DND-41 (cell line): Measurements from ENCODE around the gene EFCAB13.

Source experiments
- ATAC-seq: fragments of 200-7000 bp; cut with Tn5 transposase; 3 replicates; pipeline ENCODE4 v1.9.1; 2021; ENCODE audit warnings: low read depth; ENCODE audit not compliant: insufficient read depth
- DNase-seq: peaks from one replicate; pipeline ENCODE4 v3.0.0-alpha.2; 2020
- H2AFZ ChIP-seq: 2 replicates; pipeline ENCODE4 v1.6.0; 2012; ENCODE audit warnings: low read depth, low read length
- H3K27ac ChIP-seq: 2 replicates; pipeline ENCODE4 v1.5.1; 2012; ENCODE audit warnings: low read length, inconsistent platforms
- H3K27me3 ChIP-seq: fragments of 200-600 bp; sonication (generic); 2 replicates; pipeline ENCODE4 v1.6.0; 2012; ENCODE audit warnings: low read length, mild to moderate bottlenecking, inconsistent platforms; ENCODE audit not compliant: insufficient read depth, poor library complexity
- H3K36me3 ChIP-seq: 2 replicates; pipeline ENCODE4 v1.5.1; 2012; ENCODE audit warnings: low read length, inconsistent platforms; ENCODE audit not compliant: insufficient read depth
- H3K4me1 ChIP-seq: 2 replicates; pipeline ENCODE4 v1.5.1; 2012; ENCODE audit warnings: mild to moderate bottlenecking, low read length; ENCODE audit not compliant: insufficient read depth
- H3K4me2 ChIP-seq: 2 replicates; pipeline ENCODE4 v1.6.0; 2012; ENCODE audit warnings: mild to moderate bottlenecking, moderate library complexity, low read length, inconsistent platforms; ENCODE audit not compliant: insufficient read depth
- H3K4me3 ChIP-seq, 2 experiments: fragments of 200-600 bp in 1 of 2; shearing (Covaris generic) in 1 of 2; 2 replicates each; pipeline ENCODE4 v1.5.1; 2012 to 2016; ENCODE audit warnings: inconsistent platforms in 2 of 2, low read length in 2 of 2, mild to moderate bottlenecking in 2 of 2, low read depth in 1 of 2, moderate library complexity in 1 of 2
- H3K79me2 ChIP-seq: 2 replicates; pipeline ENCODE4 v1.6.0; 2012; ENCODE audit warnings: low read length, inconsistent platforms; ENCODE audit not compliant: insufficient read depth
- H3K9ac ChIP-seq: 2 replicates; pipeline ENCODE4 v1.6.0; 2012; ENCODE audit warnings: low read depth, mild to moderate bottlenecking, inconsistent platforms, low read length, moderate library complexity
- H3K9me3 ChIP-seq: 2 replicates; pipeline ENCODE4 v1.5.1; 2012; ENCODE audit warnings: low read length, moderate library complexity, mild to moderate bottlenecking, inconsistent platforms; ENCODE audit not compliant: insufficient read depth, severe bottlenecking
- H4K20me1 ChIP-seq: 2 replicates; pipeline ENCODE4 v1.6.0; 2012; ENCODE audit warnings: low read length; ENCODE audit not compliant: insufficient read depth
- EZH2 ChIP-seq: IDR thresholded peaks from 3 replicates; pipeline ENCODE4 v1.6.1; 2012; ENCODE audit warnings: borderline replicate concordance, low read depth, mild to moderate bottlenecking, moderate library complexity, low read length, inconsistent platforms; ENCODE audit not compliant: severe bottlenecking
- TF ChIP-seq, protein P1 (sequence below): IDR thresholded peaks from 2 replicates; pipeline ENCODE4 v1.5.1; 2012; ENCODE audit warnings: borderline replicate concordance, low read length, moderate library complexity, mild to moderate bottlenecking; ENCODE audit not compliant: poor library complexity, severe bottlenecking; ENCODE audit errors: extremely low read depth

Gene EFCAB13

DNA sequence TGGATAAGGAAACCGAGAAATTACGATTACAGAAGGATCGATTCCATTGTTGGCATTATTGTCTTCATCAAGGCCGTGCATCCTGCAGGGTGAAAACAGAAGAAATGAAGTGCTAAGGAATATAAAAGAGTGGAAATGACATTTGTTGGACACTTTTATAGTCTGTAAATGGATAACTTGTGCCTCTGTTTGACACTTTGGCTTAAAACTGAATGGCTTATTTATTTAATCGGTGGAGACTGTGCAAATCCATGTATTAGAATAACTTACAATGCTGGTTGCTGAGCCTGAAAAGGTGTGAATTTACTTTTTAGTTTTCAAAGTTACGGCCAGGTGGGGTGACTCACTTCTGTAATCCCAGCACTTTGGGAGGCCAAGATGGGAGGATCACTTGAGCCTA, 38.8 kb upstream of the EFCAB13 start:
- H3K9ac ChIP-seq = no peak overlapping the region

DNA sequence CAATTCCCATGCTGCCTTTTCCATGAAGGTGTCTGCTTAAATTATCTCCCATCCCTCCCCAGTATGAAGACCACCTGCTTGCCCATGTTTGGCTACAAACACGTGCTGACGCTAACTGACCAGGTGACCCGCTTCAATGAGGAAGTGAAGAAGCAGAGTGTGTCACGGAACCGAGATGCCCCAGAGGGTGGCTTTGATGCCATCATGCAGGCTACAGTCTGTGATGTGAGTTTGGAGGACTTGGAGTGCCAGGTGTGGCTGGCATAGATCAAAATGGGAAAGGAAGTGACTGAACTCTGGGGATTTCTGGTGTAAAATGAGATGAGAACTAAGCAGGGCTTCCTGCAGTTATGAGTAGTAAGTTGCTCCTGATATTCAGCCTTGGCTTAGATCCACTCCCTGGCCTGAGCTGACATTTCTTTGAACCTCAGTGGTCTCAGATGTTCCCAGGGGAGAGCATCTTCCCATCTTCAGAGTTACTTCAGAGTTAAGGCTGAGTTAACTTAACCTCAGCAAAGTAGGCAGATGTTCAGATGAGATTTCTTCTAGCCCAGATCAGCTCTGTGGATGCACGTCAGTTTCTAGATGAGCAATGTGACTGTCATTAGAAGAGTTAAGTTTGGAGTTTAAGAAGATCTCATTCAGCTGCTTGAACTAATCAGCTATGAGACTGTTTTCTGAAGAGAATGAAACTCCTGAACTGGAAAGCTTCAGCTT, 37.4 kb upstream of the EFCAB13 start:
- H3K36me3 ChIP-seq = no peaks in the 10 kb centered on the region
- no peak overlapping the region for H2AFZ ChIP-seq
- H3K4me3 ChIP-seq = no peak overlapping the region
- TF ChIP-seq EZH2 = no peak
- TF ChIP-seq, protein P1, sequence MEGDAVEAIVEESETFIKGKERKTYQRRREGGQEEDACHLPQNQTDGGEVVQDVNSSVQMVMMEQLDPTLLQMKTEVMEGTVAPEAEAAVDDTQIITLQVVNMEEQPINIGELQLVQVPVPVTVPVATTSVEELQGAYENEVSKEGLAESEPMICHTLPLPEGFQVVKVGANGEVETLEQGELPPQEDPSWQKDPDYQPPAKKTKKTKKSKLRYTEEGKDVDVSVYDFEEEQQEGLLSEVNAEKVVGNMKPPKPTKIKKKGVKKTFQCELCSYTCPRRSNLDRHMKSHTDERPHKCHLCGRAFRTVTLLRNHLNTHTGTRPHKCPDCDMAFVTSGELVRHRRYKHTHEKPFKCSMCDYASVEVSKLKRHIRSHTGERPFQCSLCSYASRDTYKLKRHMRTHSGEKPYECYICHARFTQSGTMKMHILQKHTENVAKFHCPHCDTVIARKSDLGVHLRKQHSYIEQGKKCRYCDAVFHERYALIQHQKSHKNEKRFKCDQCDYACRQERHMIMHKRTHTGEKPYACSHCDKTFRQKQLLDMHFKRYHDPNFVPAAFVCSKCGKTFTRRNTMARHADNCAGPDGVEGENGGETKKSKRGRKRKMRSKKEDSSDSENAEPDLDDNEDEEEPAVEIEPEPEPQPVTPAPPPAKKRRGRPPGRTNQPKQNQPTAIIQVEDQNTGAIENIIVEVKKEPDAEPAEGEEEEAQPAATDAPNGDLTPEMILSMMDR = no peak
- no peak for DNase-seq
- H4K20me1 ChIP-seq = no peaks in the 10 kb centered on the region
- H3K9me3 ChIP-seq = no peaks in the 10 kb centered on the region
- no peak overlapping the region for H3K27ac ChIP-seq
- no peak overlapping the region for H3K4me2 ChIP-seq
- no peak overlapping the region for H3K9ac ChIP-seq
- no peaks in the 10 kb centered on the region for H3K27me3 ChIP-seq
- no peaks in the 10 kb centered on the region for H3K4me1 ChIP-seq
- ATAC-seq = no peak
- H3K79me2 ChIP-seq = no peaks in the 10 kb centered on the region

More for the DNA sequence above, 38.8 kb upstream of the EFCAB13 start:
- Histone ChIP-seq H3K4me1 (no peaks in the 10 kb centered on the region), H4K20me1 (no peaks in the 10 kb centered on the region), H3K27ac (no peak overlapping the region), H3K79me2 (no peaks in the 10 kb centered on the region), H3K9me3 (no peaks in the 10 kb centered on the region), H3K4me3 (no peak overlapping the region), H3K27me3 (no peaks in the 10 kb centered on the region), H3K4me2 (no peak overlapping the region), H3K36me3 (no peaks in the 10 kb centered on the region), H2AFZ (no peak overlapping the region)
- ATAC-seq (no peak), DNase-seq (no peak)
- TF ChIP-seq EZH2 = no peak
- TF ChIP-seq, protein P1 = no peak

DNA sequence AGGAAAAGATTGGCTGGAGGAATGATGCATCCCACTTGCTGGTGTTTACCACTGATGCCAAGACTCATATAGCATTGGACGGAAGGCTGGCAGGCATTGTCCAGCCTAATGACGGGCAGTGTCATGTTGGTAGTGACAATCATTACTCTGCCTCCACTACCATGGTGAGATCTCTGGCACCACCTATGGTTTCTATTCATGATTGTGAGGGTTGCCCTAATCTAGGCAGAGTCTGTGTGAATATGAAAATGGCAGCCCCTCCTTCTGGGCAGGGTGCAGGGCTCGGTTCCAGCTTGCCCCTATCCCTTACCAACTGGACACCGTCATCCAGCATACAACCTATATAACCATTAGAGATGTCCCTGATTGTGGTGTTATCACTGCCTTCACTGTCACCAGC, 36.7 kb upstream of the EFCAB13 start:
- no peaks in the 10 kb centered on the region for H3K4me1 ChIP-seq
- ATAC-seq (no peak), DNase-seq (no peak)
- H3K36me3 ChIP-seq = no peaks in the 10 kb centered on the region
- H3K9me3 ChIP-seq = no peaks in the 10 kb centered on the region
- no peak overlapping the region for H3K4me3 ChIP-seq
- H3K27ac ChIP-seq = no peak overlapping the region
- no peaks in the 10 kb centered on the region for H3K27me3 ChIP-seq
- no peaks in the 10 kb centered on the region for H4K20me1 ChIP-seq
- TF ChIP-seq, protein P1 = no peak
- TF ChIP-seq EZH2 = no peak
- H3K9ac ChIP-seq = no peak overlapping the region
- no peaks in the 10 kb centered on the region for H3K79me2 ChIP-seq
- no peak overlapping the region for H2AFZ ChIP-seq
- no peak overlapping the region for H3K4me2 ChIP-seq
